Astrocyte (in vitro differentiated cells and primary cell): ENCODE measurements around the gene ELMOD1.

Experiments used
- CTCF ChIP-seq: IDR thresholded peaks from 2 replicates; pipeline ENCODE4 v1.5.1; 2011; ENCODE audit warnings: low read depth, mild to moderate bottlenecking, inconsistent platforms, low read length, moderate library complexity; ENCODE audit not compliant: insufficient read depth
- EZH2 ChIP-seq: IDR thresholded peaks from 2 replicates; pipeline ENCODE4 v1.6.1; 2012; ENCODE audit warnings: mild to moderate bottlenecking, low read length, inconsistent platforms; ENCODE audit not compliant: insufficient read depth

GRCh38 chr11:107676336-107677057, 85.5 kb downstream of the ELMOD1 start:
- TF ChIP-seq CTCF: no peak
- no peak for TF ChIP-seq EZH2
